ENCODE results near the gene PIGP.
"Not testable (repeated sequence)": the region's sequence is repeated elsewhere in the genome, so short reads cannot be mapped to it uniquely, and the experiment has no call there.

Gene PIGP

GRCh38 chr21:37072988-37073416, at the start of gene PIGP, which contains the start of gene TTC3:
Gene PIGP, minus strand, starts transcription at chr21:37073071. Its CDS starts 556 bp downstream, at chr21:37072515.
Gene TTC3, plus strand, starts transcription at chr21:37073254. Its CDS starts 14,004 bp downstream, at chr21:37087258.
- H3K27ac Mint-ChIP-seq, result peak within 1 kb of the TSS; percentile 99 to 100 (median 99)

GRCh38 chr21:37119421-37120218, 46.7 kb upstream of the PIGP start:
- H3K36me3 Mint-ChIP-seq (ENCODE audit: low read depth), result peaks cover 49% of the 10 kb centered on the region
- no peaks in the 10 kb centered on the region for H3K4me1 Mint-ChIP-seq
- no peak overlapping the region for H3K4me3 Mint-ChIP-seq
- TF ChIP-seq CTCF (IDR thresholded peaks at IDR 0.05; ENCODE audit: unreplicated experiment in 3 of 3), result no peak
- H3K9me3 Mint-ChIP-seq, result peaks cover 3% of the 10 kb centered on the region
- no peaks in the 10 kb centered on the region for H3K27me3 Mint-ChIP-seq (ENCODE audit: low read depth)
- peak overlapping the region in 2 of 3 experiments; percentile 5 to 33 for H3K27ac Mint-ChIP-seq

More at GRCh38 chr21:37072988-37073416, at the start of gene PIGP, which contains the start of gene TTC3:
- Mint-ChIP-seq H3K4me3 (peak within 1 kb of the TSS; percentile 93 to 100 (median 99)), H3K36me3 (ENCODE audit: low read depth) (peaks cover 29% of the 10 kb centered on the region), H3K9me3 (peaks cover 5% of the 10 kb centered on the region), H3K27me3 (ENCODE audit: low read depth) (no peaks in the 10 kb centered on the region), H3K4me1 (peaks cover 42% of the 10 kb centered on the region)
- TF ChIP-seq CTCF (IDR thresholded peaks at IDR 0.05; ENCODE audit: unreplicated experiment in 3 of 3), result no peak

- H3K36me3 Mint-ChIP-seq (ENCODE audit: low read depth), result peaks cover 51% of the 10 kb centered on the region
- no peaks in the 10 kb centered on the region for H3K4me1 Mint-ChIP-seq
- no peak overlapping the region for H3K27ac Mint-ChIP-seq
- peaks cover 3% of the 10 kb centered on the region for H3K9me3 Mint-ChIP-seq
- H3K27me3 Mint-ChIP-seq (ENCODE audit: low read depth), result no peaks in the 10 kb centered on the region
- no peak overlapping the region for H3K4me3 Mint-ChIP-seq
- TF ChIP-seq CTCF (IDR thresholded peaks at IDR 0.05; ENCODE audit: unreplicated experiment in 3 of 3), result no peak
Observed at GRCh38 chr21:37118187-37118826, 45.4 kb upstream of the PIGP start.

- TF ChIP-seq CTCF (IDR thresholded peaks at IDR 0.05; ENCODE audit: unreplicated experiment in 3 of 3), result no peak
- H3K9me3 Mint-ChIP-seq, result peaks cover 8% of the 10 kb centered on the region
- no peaks in the 10 kb centered on the region for H3K27me3 Mint-ChIP-seq (ENCODE audit: low read depth)
- no peak overlapping the region for H3K27ac Mint-ChIP-seq
- no peak overlapping the region for H3K4me3 Mint-ChIP-seq
- no peaks in the 10 kb centered on the region for H3K4me1 Mint-ChIP-seq
- peaks cover 48% of the 10 kb centered on the region for H3K36me3 Mint-ChIP-seq (ENCODE audit: low read depth)
Observed at GRCh38 chr21:37117204-37117603, 44.3 kb upstream of the PIGP start.

GRCh38 chr21:37116459-37116858, 43.6 kb upstream of the PIGP start:
- H3K4me3 Mint-ChIP-seq; H3K4me1 Mint-ChIP-seq; H3K27me3 Mint-ChIP-seq (ENCODE audit: low read depth); H3K27ac Mint-ChIP-seq: not testable (repeated sequence)
- Mint-ChIP-seq H3K36me3 (ENCODE audit: low read depth) (peaks cover 55% of the 10 kb centered on the region), H3K9me3 (peaks cover 11% of the 10 kb centered on the region)

GRCh38 chr21:37114301-37114700, 41.4 kb upstream of the PIGP start:
- H3K4me1 Mint-ChIP-seq; H3K27ac Mint-ChIP-seq; H3K27me3 Mint-ChIP-seq (ENCODE audit: low read depth); H3K4me3 Mint-ChIP-seq: not testable (repeated sequence)
- Mint-ChIP-seq H3K36me3 (ENCODE audit: low read depth) (peaks cover 65% of the 10 kb centered on the region), H3K9me3 (peaks cover 17% of the 10 kb centered on the region)

GRCh38 chr21:37111029-37111428, 38.2 kb upstream of the PIGP start:
- not testable (repeated sequence) for H3K4me1 Mint-ChIP-seq; H3K27me3 Mint-ChIP-seq (ENCODE audit: low read depth); H3K27ac Mint-ChIP-seq; H3K4me3 Mint-ChIP-seq
- Mint-ChIP-seq H3K36me3 (ENCODE audit: low read depth) (peaks cover 82% of the 10 kb centered on the region), H3K9me3 (peaks cover 44% of the 10 kb centered on the region)
